Measurements from ENCODE around the gene SSRP1. TPM values are rescaled to one million over a fixed set of nuclear protein-coding genes. Genes with fewer than 3 reads are reported as not detected.

Gene SSRP1
- total and polyA plus RNA-seq, 12 donors = 25.3 to 106 (median 56.9) TPM

- Histone ChIP-seq H3K36me3 (replicated peaks in 1 of 2) (peaks cover 0 to 40% of the 10 kb centered on the region in 2 donors), H3K9me3 (replicated peaks in 1 of 3) (no peaks in the 10 kb centered on the region), H3K27me3 (no peaks in the 10 kb centered on the region), H3K27ac (peak overlapping the region in 4 of 5 donors; percentile 79 to 98 (median 85)), H3K4me1 (replicated peaks in 1 of 2) (peaks cover 65 to 88% of the 10 kb centered on the region in 2 donors), H3K4me3 (no peak overlapping the region)
- intact Hi-C loops (cut with DNase I) = no loop called here
- DNase-seq = no peak
- 85 to 89% (median 87%) methylated on average over 23 to 24 of the region's 24 CpGs for WGBS, 4 donors
- TF ChIP-seq POLR2A (IDR thresholded peaks at IDR 0.05) = no peak
- no peak for TF ChIP-seq CTCF (IDR thresholded peaks at IDR 0.05)
Observed at GRCh38 chr11:57309106-57310059, 26.3 kb downstream of the SSRP1 start.

GRCh38 chr11:57308426-57309060, 27.1 kb downstream of the SSRP1 start:
- H3K27ac ChIP-seq = peak overlapping the region in 1 of 5 donors; percentile 50
- WGBS, 4 donors = 80 to 94% (median 90%) methylated on average over 6 to 10 of the region's 10 CpGs
- H3K9me3 ChIP-seq (replicated peaks in 1 of 3) = no peaks in the 10 kb centered on the region
- H3K36me3 ChIP-seq (replicated peaks in 1 of 2) = peaks cover 0 to 32% of the 10 kb centered on the region in 2 donors
- intact Hi-C loops (cut with DNase I) = no loop called here
- DNase-seq = peak in 1 of 7 donors; percentile 50
- no peaks in the 10 kb centered on the region for H3K27me3 ChIP-seq
- TF ChIP-seq POLR2A (IDR thresholded peaks at IDR 0.05) (no peak), CTCF (IDR thresholded peaks at IDR 0.05) (no peak)
- no peak overlapping the region for H3K4me3 ChIP-seq
- peaks cover 71 to 94% of the 10 kb centered on the region in 2 donors for H3K4me1 ChIP-seq (replicated peaks in 1 of 2)

DNA sequence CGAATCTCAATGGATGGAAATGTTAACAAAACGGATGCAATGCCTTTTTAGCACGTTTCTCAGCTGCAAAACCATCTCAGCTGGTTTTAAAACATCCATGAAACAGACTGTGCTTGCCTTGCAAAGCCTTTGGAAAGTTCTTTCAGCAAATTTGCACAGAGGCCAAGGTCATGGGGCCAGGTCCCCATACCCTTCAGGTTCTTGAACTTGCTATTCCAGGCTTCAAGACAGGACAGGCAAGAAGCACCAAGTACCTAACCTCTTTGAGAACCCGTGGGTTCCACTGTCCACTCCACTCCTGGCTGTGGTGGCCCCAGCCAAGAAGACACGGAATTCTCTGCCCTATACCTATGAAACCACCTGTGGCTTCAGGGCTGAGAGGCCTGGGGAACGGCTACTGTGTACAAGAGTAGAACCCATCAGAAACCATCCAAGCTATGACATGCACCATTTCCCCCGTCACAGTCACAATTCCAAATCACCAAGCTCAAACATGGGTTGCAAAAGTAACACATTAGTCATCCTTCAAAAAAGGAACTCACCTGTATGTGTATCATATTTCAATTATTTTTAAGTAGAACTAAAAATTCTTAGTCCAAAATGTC, 27.9 kb downstream of the SSRP1 start:
- WGBS, 4 donors = 75 to 84% (median 81%) methylated on average over 7 of the region's 7 CpGs
- no peaks in the 10 kb centered on the region for H3K27me3 ChIP-seq
- no peaks in the 10 kb centered on the region for H3K9me3 ChIP-seq (replicated peaks in 1 of 3)
- no peak overlapping the region for H3K4me3 ChIP-seq
- H3K4me1 ChIP-seq (replicated peaks in 1 of 2) = peaks cover 63 to 89% of the 10 kb centered on the region in 2 donors
- no peak for TF ChIP-seq POLR2A (IDR thresholded peaks at IDR 0.05)
- no peak for TF ChIP-seq CTCF (IDR thresholded peaks at IDR 0.05)
- H3K36me3 ChIP-seq (replicated peaks in 1 of 2) = peaks cover 0 to 24% of the 10 kb centered on the region in 2 donors
- DNase-seq = no peak
- intact Hi-C loops (cut with DNase I) = no loop called here
- no peak overlapping the region for H3K27ac ChIP-seq

Measured in adrenal gland (tissue), 12 donors.